Adrenal gland (tissue), 12 donors: ENCODE measurements around the gene GMFB. TPM values are rescaled to one million over a fixed set of nuclear protein-coding genes. Genes with fewer than 3 reads are reported as not detected.
A peak's percentile ranks its signal among the peaks of the same experiment; 100 is the strongest.

Experiments
- DNase-seq, 7 donors: peaks; one replicate each; pipeline ENCODE4 v3.0.0-alpha.2; 2019 to 2020
- H3K27ac ChIP-seq, 5 donors: fragments of 200-600 bp; sonication (generic) in 4 of 5; 1 replicate in 3 of 5; 2 replicates in 2 of 5; pipeline versions ENCODE4 v1.5.1 to v1.8.0; 2016 to 2020; ENCODE audit warnings: mild to moderate bottlenecking in 1 of 5
- H3K27me3 ChIP-seq: fragments of 200-600 bp; 2 replicates; pipeline ENCODE4 v1.8.0; 2021
- H3K36me3 ChIP-seq, 2 donors: fragments of 200-600 bp; replicated peaks in 1 of 2; 1 replicate in 1 of 2; 2 replicates in 1 of 2; pipeline versions ENCODE4 v1.5.1 to v1.8.0; 2018 to 2022
- H3K4me1 ChIP-seq, 2 donors: fragments of 200-600 bp; replicated peaks in 1 of 2; 1 replicate in 1 of 2; 2 replicates in 1 of 2; pipeline versions ENCODE4 v1.5.1 to v1.8.0; 2018 to 2021
- H3K4me3 ChIP-seq, 4 donors: fragments of 200-600 bp; sonication (generic) in 3 of 4; one replicate each; pipeline ENCODE4 v1.5.1; 2016 to 2018
- H3K9me3 ChIP-seq, 3 donors: fragments of 200-600 bp; sonication (generic) in 1 of 3; replicated peaks in 1 of 3; 1 replicate in 2 of 3; 2 replicates in 1 of 3; pipeline versions ENCODE4 v1.5.1 to v1.8.0; 2016 to 2021
- CTCF ChIP-seq, 6 experiments: fragments of 450-650 bp in 4 of 6; fragments of 200-600 bp in 2 of 6; sonication (generic) in 1 of 6; IDR thresholded peaks; 1 replicate in 5 of 6; 2 replicates in 1 of 6; pipeline versions ENCODE4 v1.5.1 to v1.8.0; 2016 to 2021; ENCODE audit warnings: antibody characterized with exemption in 6 of 6, mild to moderate bottlenecking in 2 of 6, moderate library complexity in 1 of 6
- POLR2A ChIP-seq, 2 donors: fragments of 450-650 bp; IDR thresholded peaks; one replicate each; pipeline ENCODE4 v1.6.1; 2017; ENCODE audit warnings: antibody characterized with exemption in 2 of 2, mild to moderate bottlenecking in 2 of 2, moderate library complexity in 1 of 2
- WGBS, 4 donors: extraction: QIAGEN DNeasy Blood & Tissue Kit in 2 of 4; methylation state at CpG; one replicate each; pipeline versions ENCODE4 v1.1.5 to v1.1.7; 2013 to 2017; 5-methylcytosine and 5-hydroxymethylcytosine counted together
- intact Hi-C, 2 donors: fragments of 100-400 bp; cut with DNase I; formaldehyde crosslinking; loops; one replicate each; pipeline versions ENCODE4 v1.14.1 to v1.15.0; 2022 to 2023
- polyA plus RNA-seq, 3 donors: library from polyadenylated mRNA; stranded (reverse); fragments of 200-250 nt in 2 of 3; fragments of 350-450 nt in 1 of 3; fragmentation: Illumina TruSeq in 1 of 3; extraction: RNeasy Lipid Tissue Mini Kit (QIAGEN cat#74804) in 1 of 3; gene quantifications; one replicate each; pipeline ENCODE4 v1.2.3, GENCODE V29; 2013 to 2014
- total RNA-seq, 9 donors: library from RNA; depleted of rRNA in 4 of 9; stranded (reverse); fragments of >200 nt in 4 of 9; fragments of 120-200 nt in 1 of 9; fragmentation: NEBNext Ultra II Directional in 1 of 9; extraction: Animal tissue kit (Norgen Biotek cat#: 25700) in 1 of 9; gene quantifications; one replicate each; pipeline versions ENCODE4 v1.1.0 to v1.2.4, GENCODE V29; 2013 to 2023
- donor health status: healthy with polysubstance abuse.
- donor health status: Bipolar disorder and iron deficiency.
- donor health status: DM: yes; HTN: yes; CAD: no.
- donor health status: DM: no; HTN: no; CAD: no.
- donor health status: DM: no; HTN: no; CAD: no.
- donor health status: DM: yes; HTN: yes; CAD: no.

The GMFB gene
- total and polyA plus RNA-seq, 12 donors: 8.2 to 66.3 (median 45.5) TPM

GRCh38 chr14:54502602-54503001 lies 13.8 kb upstream of the GMFB start:
- intact Hi-C loops: no loop called here

GRCh38 chr14:54501480-54501879 lies 12.7 kb upstream of the GMFB start:
- Histone ChIP-seq H3K9me3 (no peaks in the 10 kb centered on the region), H3K4me1 (no peaks in the 10 kb centered on the region), H3K36me3 (no peaks in the 10 kb centered on the region), H3K27ac (no peak overlapping the region), H3K4me3 (no peak overlapping the region), H3K27me3 (no peaks in the 10 kb centered on the region)
- 73 to 86% (median 79%) methylated on average over 3 of the region's 3 CpGs for WGBS, 4 donors
- TF ChIP-seq CTCF (IDR thresholded peaks at IDR 0.05) (no peak), POLR2A (IDR thresholded peaks at IDR 0.05) (no peak)
- no peak for DNase-seq
- intact Hi-C loops: no loop called here

More at GRCh38 chr14:54502602-54503001, 13.8 kb upstream of the GMFB start:
- no peak for DNase-seq
- Histone ChIP-seq H3K4me1 (no peaks in the 10 kb centered on the region), H3K27me3 (no peaks in the 10 kb centered on the region), H3K36me3 (no peaks in the 10 kb centered on the region), H3K9me3 (no peaks in the 10 kb centered on the region), H3K4me3 (no peak overlapping the region), H3K27ac (peak overlapping the region in 1 of 5 donors; percentile 49)
- 63 to 78% (median 66%) methylated on average over 2 of the region's 2 CpGs for WGBS, 4 donors
- TF ChIP-seq POLR2A (IDR thresholded peaks at IDR 0.05) (no peak), CTCF (IDR thresholded peaks at IDR 0.05) (no peak)

GRCh38 chr14:54500744-54501143 lies 12.0 kb upstream of the GMFB start:
- no peak overlapping the region for H3K27ac ChIP-seq
- no peaks in the 10 kb centered on the region for H3K9me3 ChIP-seq
- no peaks in the 10 kb centered on the region for H3K27me3 ChIP-seq
- no peak overlapping the region for H3K4me3 ChIP-seq
- intact Hi-C loops: no loop called here
- 74 to 88% (median 81%) methylated on average over 3 of the region's 3 CpGs for WGBS, 4 donors
- no peak for DNase-seq
- no peaks in the 10 kb centered on the region for H3K4me1 ChIP-seq
- H3K36me3 ChIP-seq: no peaks in the 10 kb centered on the region
- no peak for TF ChIP-seq POLR2A (IDR thresholded peaks at IDR 0.05)
- no peak for TF ChIP-seq CTCF (IDR thresholded peaks at IDR 0.05)

- H3K4me1 ChIP-seq: no peaks in the 10 kb centered on the region
- no peak for DNase-seq
- WGBS, 4 donors: 70 to 78% (median 74%) methylated on average over 7 of the region's 7 CpGs
- intact Hi-C loops: no loop called here
- H3K4me3 ChIP-seq: no peak overlapping the region
- no peaks in the 10 kb centered on the region for H3K9me3 ChIP-seq
- TF ChIP-seq CTCF (IDR thresholded peaks at IDR 0.05) (no peak), POLR2A (IDR thresholded peaks at IDR 0.05) (no peak)
- H3K27me3 ChIP-seq: no peaks in the 10 kb centered on the region
- no peak overlapping the region for H3K27ac ChIP-seq
- no peaks in the 10 kb centered on the region for H3K36me3 ChIP-seq
These were observed 9.8 kb upstream of the GMFB start for GRCh38 chr14:54498579-54498978.
